Measurements from ENCODE around the gene HOXD3. TPM values are rescaled to one million over a fixed set of nuclear protein-coding genes. Genes with fewer than 3 reads are reported as not detected.

Gene HOXD3
- polyA plus RNA-seq, 1 of the 3 experiments (the other 2 are of a cell fraction): 0.81 TPM

GRCh38 chr2:176137906-176138305 is 19.2 kb upstream of the HOXD3 start:
- H3K9me2 ChIP-seq: no peaks in the 10 kb centered on the region
- ChIA-PET CTCF (interaction anchor here (0.8 to 26.1 kb wide), 13 partner anchors 14 to 1011 kb away, joined by 3 to 1047 read pairs (median 26); partner anchors contain the start of genes HOXD3 and HOXD9), POLR2A (interaction anchor here (1.4 to 2.6 kb wide), 3 partner anchors 132 to 437 kb away, joined by 4 to 12 read pairs (median 11); partner anchors contain the start of gene MTX2)
- H3K4me3 ChIP-seq (ENCODE audit: low read depth in 2 of 2, low read length in 1 of 2): peak overlapping the region; percentile 83 to 86
- no peak for DNase-seq
- peaks cover 45% of the 10 kb centered on the region for H3K79me2 ChIP-seq (ENCODE audit: insufficient read depth)
- peaks cover 31 to 55% of the 10 kb centered on the region in 2 experiments for H3K4me1 ChIP-seq (ENCODE audit: control insufficient read depth in 1 of 2, insufficient read depth in 2 of 2, low read depth in 1 of 2, low read length in 1 of 2)
- no peaks in the 10 kb centered on the region for H3K27me3 ChIP-seq (ENCODE audit: insufficient read depth)
- no peaks in the 10 kb centered on the region for H4K20me1 ChIP-seq (ENCODE audit: insufficient read depth)
- TF ChIP-seq, protein P1, sequence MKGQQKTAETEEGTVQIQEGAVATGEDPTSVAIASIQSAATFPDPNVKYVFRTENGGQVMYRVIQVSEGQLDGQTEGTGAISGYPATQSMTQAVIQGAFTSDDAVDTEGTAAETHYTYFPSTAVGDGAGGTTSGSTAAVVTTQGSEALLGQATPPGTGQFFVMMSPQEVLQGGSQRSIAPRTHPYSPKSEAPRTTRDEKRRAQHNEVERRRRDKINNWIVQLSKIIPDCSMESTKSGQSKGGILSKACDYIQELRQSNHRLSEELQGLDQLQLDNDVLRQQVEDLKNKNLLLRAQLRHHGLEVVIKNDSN (IDR thresholded peaks at IDR 0.05; ENCODE audit: borderline replicate concordance, low read depth): no peak
- TF ChIP-seq NRF1 (IDR thresholded peaks at IDR 0.05; ENCODE audit: low read depth, low read length): peak; percentile 43; the same call in 1 of the 2 replicates
- 0 out of 2 replicates have a peak, but pooled peaks have one; percentile 43 for TF ChIP-seq SIN3A (IDR thresholded peaks at IDR 0.05; ENCODE audit: borderline replicate concordance, low read depth, low read length)
- TF ChIP-seq YY1 (IDR thresholded peaks at IDR 0.05; ENCODE audit: low read depth): no peak
- TF ChIP-seq MXI1 (IDR thresholded peaks at IDR 0.05; ENCODE audit: low read depth, low read length): 0 out of 2 replicates have a peak, but pooled peaks have one; percentile 14
- peak overlapping the region; percentile 96 for H3K4me2 ChIP-seq
- H2AFZ ChIP-seq (ENCODE audit: low read depth): peak overlapping the region; percentile 94; the same call in 1 of the 2 replicates
- H3K9ac ChIP-seq: peak overlapping the region; percentile 94; the same call in 1 of the 2 replicates
- peak overlapping the region; percentile 63 to 92; a peak in 3 of 4 replicates for H3K27ac ChIP-seq (ENCODE audit: low read depth in 2 of 2, low read length in 1 of 2)
- H3K9me3 ChIP-seq: no peaks in the 10 kb centered on the region
- H3F3A ChIP-seq (replicated peaks; ENCODE audit: insufficient read depth): peaks cover 33% of the 10 kb centered on the region
- WGBS (ENCODE audit: low lambda C conversion rate): 42% methylated on average over 8 of the region's 8 CpGs
- no peaks in the 10 kb centered on the region for H3K36me3 ChIP-seq (replicated peaks in 1 of 2; ENCODE audit: control insufficient read depth in 1 of 2, insufficient read depth in 2 of 2, low read length in 1 of 2)

GRCh38 chr2:176138526-176138922 is 18.6 kb upstream of the HOXD3 start:
- peak overlapping the region; percentile 94 for H3K9ac ChIP-seq
- peaks cover 33% of the 10 kb centered on the region for H3F3A ChIP-seq (replicated peaks; ENCODE audit: insufficient read depth)
- peak overlapping the region; percentile 96 for H3K4me2 ChIP-seq
- H3K4me3 ChIP-seq (ENCODE audit: low read depth in 2 of 2, low read length in 1 of 2): peak overlapping the region; percentile 83 to 86
- ChIA-PET CTCF (interaction anchor here (0.8 to 26.1 kb wide), 18 partner anchors 8 to 1195 kb away, joined by 3 to 1047 read pairs (median 15); partner anchors contain the start of genes HOXD3, HOXD4 and HOXD9), POLR2A (interaction anchor here (1.4 to 3.0 kb wide), 4 partner anchors 131 to 499 kb away, joined by 4 to 21 read pairs (median 15); partner anchors contain the start of gene MTX2)
- H2AFZ ChIP-seq (ENCODE audit: low read depth): peak overlapping the region; percentile 94
- peaks cover 45% of the 10 kb centered on the region for H3K79me2 ChIP-seq (ENCODE audit: insufficient read depth)
- no peaks in the 10 kb centered on the region for H3K9me2 ChIP-seq
- H3K27ac ChIP-seq (ENCODE audit: low read depth in 2 of 2, low read length in 1 of 2): peak overlapping the region; percentile 63 to 92
- no peak for DNase-seq
- H4K20me1 ChIP-seq (ENCODE audit: insufficient read depth): no peaks in the 10 kb centered on the region
- no peaks in the 10 kb centered on the region for H3K36me3 ChIP-seq (replicated peaks in 1 of 2; ENCODE audit: control insufficient read depth in 1 of 2, insufficient read depth in 2 of 2, low read length in 1 of 2)
- H3K27me3 ChIP-seq (ENCODE audit: insufficient read depth): no peaks in the 10 kb centered on the region
- WGBS (ENCODE audit: low lambda C conversion rate): 28% methylated on average over 14 of the region's 14 CpGs
- TF ChIP-seq POLR2AphosphoS5 (IDR thresholded peaks at IDR 0.05; ENCODE audit: low read depth, low read length) (no peak), FOXJ3 (CRISPR knock-in tag; IDR thresholded peaks at IDR 0.05) (no peak), CHD2 (IDR thresholded peaks at IDR 0.05; ENCODE audit: low read length, partially characterized antibody) (peak; percentile 9), TCF12 (IDR thresholded peaks at IDR 0.05) (no peak), EZH2phosphoT487 (IDR thresholded peaks at IDR 0.05; ENCODE audit: borderline replicate concordance, low read depth) (no peak), RXRA (IDR thresholded peaks at IDR 0.05; ENCODE audit: borderline replicate concordance, low read depth) (no peak)
- H3K4me1 ChIP-seq (ENCODE audit: control insufficient read depth in 1 of 2, insufficient read depth in 2 of 2, low read depth in 1 of 2, low read length in 1 of 2): peaks cover 25 to 48% of the 10 kb centered on the region in 2 experiments
- H3K9me3 ChIP-seq: no peaks in the 10 kb centered on the region
